Middle frontal gyrus (tissue), 1 donor: Measurements from ENCODE around the gene WDR27.
"Not testable (repeated sequence)": the region's sequence is repeated elsewhere in the genome, so short reads cannot be mapped to it uniquely, and the experiment has no call there.

Experiments
- DNase-seq: peaks from one replicate; pipeline ENCODE4 v3.0.0-alpha.2; 2015; ENCODE audit warnings: low spot score; ENCODE audit errors: extremely low spot score

The WDR27 gene

DNA sequence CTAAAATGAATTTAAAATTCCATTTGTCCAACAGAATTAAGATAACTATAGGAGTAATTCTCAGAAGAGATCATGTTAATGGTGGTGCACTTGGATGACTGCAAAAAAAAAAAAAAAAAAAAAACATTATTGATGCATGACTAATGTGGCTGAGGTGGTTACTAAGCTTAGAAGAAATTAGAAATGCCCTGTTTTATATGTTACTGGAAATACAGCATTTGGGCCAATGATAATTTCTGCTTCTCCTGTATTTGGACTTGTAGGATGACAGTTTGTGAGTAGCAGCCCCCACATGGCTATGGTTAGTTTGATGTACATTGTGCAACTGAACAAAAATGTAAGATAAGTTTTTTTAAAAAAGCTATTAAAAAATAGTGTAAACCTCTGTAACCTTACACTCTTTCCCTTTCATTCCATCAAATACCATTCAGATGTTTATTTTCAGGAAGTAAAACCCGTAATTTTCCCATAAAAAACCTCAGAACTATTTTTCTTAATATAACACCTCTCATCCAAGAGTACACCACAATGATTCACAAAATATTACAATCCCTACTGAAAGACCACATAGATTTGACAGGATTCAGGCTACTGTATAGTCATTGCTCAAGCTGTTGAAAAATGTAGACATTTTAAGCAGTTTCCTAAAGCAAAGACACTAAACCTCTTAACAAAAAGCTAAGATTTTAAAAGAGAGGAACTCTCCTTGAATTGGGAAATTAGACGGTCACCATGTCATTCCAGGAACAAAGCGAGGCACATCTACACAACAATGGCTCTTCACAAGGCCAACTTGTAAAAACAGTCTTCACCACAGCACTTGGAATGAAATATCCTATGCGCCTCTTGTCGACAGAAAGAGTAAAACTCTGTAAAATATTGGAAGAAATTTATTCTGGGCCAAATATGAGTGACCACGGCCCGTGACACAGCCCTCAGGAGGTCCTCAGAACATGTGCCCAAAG lies 83.0 kb downstream of the WDR27 start:
- no peak for DNase-seq

DNA sequence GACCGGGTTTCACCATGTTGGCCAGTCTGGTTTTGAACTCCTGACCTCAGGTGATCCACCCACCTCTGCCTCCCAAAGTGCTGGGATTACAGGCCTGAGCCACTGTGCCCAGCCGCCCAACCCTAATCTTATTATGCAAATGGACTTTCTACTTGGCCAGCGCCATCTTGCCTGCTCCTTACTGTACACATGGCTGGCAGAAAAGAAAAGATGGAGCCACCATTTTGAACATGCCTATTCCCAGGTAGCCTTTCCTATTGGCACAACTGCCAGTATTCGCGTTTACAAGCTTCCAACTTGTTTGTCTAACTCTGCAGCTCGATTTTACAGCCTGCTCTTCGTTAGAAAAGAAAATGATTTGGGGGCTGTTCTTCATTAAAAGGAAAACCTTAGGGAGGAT lies 84.3 kb downstream of the WDR27 start:
- no peak for DNase-seq

DNA sequence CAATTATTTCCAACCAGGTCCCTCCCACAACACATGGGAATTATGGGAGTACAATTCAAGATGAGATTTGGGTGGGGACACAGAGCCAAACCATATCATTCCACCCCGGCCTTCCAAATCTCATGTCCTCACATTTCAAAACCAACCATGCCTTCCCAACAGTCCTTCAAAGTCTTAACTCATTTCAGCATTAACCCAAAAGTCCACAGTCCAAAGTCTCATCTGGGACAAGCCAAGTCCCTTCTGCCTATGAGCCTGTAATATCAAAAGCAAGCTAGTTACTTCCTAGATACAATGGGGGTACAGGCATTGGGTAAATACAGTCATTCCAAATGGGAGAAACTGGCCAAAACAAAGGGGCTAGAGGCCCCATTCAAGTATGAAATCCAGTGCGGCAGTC lies 93.2 kb downstream of the WDR27 start:
- not testable (repeated sequence) for DNase-seq

DNA sequence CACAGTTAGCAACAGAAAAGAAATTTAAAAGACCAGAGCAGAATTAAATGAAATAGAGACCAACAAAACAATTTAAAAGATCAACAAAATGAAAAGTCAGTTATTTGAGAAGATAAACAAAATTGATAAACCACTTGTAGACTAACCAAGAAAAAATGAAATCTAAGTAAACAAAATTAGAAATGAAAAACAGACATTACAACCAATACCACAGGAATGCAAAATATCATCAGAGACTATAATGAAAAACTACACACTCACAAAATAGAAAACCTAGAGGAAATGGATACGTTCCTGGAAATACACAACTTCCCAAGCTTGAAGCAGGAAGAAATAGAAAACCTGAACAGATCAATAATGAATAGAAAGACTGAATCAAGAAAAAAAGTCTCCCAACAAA lies 97.8 kb downstream of the WDR27 start:
- no peak for DNase-seq

DNA sequence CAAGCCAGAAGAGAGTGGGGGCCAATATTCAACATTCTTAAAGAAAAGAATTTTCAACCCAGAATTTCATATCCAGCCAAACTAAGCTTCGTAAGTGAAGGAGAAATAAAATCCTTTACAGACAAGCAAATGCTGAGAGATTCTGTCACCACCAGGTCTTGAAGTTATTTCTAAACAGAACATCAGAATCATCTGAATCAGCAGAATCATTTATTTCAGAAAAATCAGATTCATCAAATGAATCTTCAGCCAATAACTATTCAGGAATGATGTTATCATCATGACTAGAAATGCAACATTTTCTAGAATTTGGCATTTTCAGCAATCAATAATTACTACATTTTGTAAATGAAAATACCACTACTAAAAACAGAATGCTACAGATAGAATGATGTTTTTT lies 100.7 kb downstream of the WDR27 start:
- DNase-seq = not testable (repeated sequence)

DNA sequence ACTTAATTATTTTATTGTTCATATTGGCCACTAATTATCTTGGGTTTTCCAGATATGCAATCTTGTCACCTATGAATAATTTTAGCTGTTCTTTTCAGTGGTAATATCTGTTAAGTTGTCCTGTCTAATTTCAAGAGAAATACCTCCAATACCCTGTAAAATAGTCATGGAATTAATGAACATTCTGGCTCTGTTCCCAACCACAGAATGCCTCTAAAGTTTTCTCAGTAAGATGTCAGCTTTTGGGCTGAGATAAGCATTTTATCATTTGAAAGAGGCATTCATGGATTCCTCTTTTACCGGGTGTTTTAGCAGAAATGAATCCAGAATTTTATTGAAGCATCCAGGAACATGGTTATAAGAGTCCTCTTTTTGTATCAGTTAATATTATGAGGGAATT lies 109.3 kb downstream of the WDR27 start:
- DNase-seq = no peak

DNA sequence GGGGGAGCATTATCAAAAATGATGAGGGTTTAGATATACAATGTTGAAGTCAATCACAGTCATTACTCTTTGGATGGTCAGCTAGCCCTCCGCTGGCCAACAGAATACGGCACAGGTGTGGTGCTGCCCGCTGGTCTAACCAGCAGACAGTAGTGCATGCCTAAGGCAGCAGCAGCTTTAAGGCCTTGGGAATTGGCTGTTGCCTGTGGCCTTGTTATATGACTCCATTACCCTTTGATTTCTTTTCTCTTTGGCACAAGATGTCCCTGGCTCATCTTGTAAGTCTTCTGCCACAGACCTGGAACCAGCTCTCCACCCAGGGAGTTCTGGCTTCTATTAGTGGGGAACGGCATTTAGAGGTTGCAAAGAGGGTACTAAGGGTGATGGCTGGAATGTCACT lies 110.2 kb downstream of the WDR27 start:
- no peak for DNase-seq

DNA sequence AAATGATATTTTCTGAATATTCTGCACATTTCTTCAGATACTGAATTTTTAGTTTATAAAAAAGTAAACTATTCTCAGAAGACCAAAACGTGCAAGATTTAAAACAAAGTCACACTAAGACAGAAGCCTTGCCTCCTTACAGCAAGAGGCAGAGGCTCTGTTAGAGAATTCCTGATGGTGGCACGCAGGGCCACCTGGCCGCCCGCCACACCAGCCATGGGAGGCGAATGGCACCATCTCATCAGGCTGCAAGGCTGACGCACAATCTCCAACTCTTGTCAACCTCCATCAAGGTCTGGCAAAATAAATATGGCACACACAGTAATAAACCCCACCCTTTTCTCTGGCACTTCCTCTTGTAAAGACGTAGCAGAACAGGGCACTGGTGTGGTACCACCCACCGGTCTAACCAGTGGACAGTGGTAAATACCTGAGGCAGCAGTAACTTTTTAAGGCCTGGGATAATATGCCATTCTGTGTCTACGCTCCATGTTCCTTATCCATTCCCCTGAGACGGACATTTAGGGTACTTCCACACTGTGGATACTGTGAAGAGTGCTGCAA lies 111.4 kb downstream of the WDR27 start:
- no peak for DNase-seq

DNA sequence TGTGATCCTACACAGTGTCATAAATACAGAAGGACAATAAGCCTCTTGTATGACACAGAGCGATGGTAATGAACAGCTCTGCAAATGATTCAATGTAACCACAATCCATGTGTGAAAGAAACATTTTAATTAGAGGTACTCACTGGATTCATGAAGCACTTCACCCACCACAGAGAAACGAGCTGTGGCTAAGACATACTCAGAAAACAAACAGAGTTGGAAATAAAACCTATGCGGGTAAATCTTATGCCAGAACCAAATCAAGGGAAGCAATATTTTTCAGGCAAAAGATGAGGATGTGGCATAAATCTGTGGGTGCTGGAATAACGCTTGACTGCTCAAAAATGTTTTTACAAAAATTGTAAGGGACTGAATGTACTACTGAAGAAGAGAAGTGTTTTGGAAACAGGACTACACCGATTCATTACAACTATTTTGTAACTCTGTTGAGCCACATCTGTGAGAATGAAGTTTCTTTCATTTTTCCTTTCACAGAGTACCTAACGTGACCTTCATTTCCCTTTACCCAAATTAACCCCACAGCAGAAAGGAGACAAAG lies 112.1 kb downstream of the WDR27 start:
- no peak for DNase-seq

DNA sequence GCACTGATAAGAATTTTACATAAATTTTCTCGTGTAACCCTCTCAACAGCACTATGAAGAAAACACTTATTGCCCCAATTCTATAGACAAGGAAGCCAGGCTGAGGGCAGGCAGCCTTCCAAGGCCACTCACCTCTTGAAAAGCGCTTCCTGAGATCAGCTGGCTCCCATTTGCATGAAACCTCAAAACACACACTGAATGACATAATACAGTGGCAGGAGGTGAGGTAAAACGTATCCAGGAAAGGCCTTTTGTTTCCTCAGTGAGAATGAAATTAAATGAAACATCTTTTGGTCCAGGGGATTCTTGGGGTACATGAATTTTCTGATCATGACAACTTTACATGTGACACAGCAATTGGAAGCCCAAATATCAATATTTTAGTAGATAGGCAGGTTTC lies 112.5 kb downstream of the WDR27 start:
- no peak for DNase-seq

DNA sequence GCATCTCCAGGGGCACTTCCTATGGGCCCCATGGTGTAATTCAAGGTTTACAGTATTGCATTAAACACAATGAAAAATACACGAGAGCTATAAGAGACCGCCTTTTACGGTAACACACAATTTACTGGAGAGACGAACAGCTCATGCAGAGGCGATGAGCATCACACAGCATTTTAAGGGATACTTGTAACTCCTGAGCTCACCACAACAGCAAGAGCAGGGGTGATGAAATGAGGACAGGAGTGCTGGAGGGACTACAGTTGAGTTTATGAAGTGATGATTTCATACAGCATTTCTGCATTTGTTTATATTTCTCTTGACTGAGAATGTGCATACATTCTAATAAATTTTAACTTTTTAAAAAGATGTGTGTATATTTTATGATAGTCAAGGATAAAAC lies 113.9 kb downstream of the WDR27 start:
- no peak for DNase-seq

DNA sequence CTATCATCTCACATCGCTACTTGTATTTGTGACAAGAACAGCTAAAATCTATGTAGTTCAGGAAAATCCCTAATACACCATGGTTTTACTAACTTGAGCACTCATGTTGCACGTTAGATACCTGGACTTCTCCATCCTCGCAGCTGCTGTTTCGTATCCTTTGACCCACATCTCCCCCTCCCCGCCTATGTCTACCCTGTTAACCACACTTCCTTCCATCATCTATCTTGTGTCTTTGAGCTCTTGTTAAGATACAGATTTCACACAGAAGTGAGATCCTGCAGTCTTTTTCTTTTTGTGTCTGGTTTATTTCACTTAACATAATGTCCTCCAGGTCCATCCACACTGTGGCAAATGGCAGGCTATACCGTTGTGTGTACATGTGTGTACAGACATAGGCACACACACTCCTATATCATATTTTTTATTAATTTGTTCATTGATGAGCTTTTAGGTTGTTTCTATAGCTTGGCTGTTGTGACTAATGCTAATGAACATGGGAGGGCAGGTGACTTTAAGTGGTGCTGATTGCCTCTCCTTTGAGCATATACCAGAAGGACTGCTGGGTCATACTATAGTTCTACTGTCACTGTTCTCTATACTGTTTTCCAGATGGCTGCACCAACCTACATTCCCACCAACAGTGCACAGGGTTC lies 117.8 kb downstream of the WDR27 start:
- DNase-seq = no peak

DNA sequence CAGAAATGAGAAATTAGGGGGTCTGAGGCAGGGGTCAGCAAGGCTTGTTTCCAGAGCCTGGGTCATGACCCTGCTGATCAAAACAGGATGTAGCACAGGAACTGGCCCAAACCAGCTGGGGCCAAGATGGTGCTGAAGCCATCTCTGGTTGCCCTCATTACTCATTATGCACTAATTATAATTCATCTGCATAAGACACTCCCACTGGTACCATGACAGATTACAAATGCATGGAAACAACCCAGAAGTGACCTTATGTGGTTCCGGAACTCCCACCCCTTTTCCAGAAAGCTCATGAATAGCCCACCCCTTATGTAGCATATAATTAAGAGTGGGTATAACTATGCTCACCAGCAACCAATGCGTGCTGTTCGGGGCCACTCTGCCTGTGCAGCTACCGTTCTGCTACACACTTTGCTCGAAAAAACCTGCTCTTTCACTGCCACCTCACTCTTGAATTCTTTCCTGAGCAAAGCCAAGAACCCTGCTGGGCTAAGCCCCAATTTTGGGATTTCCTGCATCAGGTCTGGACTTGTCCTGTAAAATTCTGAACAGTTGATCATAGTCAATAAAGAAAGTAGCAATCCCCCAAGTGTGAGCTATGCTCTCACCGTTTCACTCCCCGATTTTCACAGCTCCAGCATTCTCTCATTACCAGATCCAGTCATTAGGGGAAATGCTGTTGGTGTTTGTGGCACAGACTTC lies 122.3 kb downstream of the WDR27 start:
- DNase-seq = no peak

DNA sequence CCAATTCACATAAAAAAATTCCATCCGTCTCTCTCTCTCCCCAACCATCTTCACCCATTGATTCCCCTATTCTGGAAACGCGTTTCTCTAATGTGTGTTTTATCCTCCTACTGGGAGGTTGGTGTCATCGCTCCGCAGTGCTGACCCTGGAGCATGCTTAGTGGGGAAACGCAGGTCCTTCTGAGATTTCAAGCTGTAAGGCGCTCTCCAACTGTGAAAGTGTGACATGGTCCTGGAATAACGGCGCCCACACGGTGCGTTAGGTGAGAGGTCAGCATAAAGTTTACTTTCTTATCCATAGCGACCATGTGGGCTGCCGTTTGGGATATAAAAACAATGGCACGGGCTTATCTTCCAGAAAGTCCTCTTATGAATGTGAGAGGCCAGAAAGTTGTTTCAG lies 123.9 kb downstream of the WDR27 start:
- no peak for DNase-seq

DNA sequence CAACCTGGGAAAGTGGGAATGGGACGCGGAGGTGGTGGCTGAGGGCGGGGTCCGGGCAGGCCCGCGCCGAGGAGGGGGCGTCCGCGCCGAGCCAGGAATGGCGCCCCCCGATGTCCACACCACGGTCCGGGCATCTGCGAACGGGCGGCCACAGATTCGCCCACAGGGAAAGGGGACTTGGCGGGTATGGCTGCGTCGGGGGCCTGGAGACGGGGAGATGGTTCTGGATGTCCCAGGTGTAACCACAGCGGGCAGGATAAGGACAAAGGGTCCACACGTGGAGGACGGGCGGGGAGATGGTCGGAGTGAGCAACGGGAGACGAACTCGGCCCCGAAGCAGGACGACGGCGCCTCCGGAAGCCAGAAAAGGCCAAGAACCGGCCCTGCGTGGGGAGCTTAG lies 124.6 kb downstream of the WDR27 start:
- no peak for DNase-seq

DNA sequence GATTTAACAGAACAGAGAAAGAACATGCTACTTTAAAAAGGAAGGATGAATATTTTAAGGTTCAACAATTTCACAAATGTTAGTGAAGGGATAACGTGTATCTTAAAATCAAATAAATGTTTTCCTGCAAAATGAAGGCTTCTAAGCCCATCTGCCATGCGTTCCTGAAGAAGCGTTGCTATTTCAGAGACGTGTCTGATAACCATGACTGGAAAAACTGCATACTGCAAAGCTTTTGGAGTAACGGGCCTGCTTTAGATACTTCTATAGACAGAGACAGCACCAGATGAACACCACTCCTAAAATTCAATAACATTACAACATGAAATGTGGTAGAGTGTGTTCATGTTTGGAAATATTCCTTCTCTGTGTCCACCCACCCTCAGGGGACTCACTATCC lies 126.0 kb downstream of the WDR27 start:
- DNase-seq = no peak

DNA sequence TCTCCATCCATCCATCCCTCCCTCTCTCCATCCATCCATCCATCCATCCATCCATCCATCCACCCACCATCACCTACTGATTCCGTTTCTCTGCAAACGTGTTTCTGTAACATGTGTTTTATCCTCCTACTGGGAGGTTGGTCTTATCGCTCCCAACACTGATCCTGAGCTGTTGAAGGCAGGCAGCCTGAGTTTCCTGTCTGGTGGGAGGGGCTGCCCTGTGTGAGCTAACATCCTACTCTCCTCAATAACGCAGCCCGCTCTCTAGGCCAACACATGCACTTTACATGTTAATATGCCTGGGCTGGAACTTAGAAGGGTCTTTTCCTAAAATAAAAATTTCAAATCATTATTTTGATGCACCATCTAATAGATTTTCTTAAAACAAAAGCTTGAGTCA lies 126.5 kb downstream of the WDR27 start:
- DNase-seq = no peak

DNA sequence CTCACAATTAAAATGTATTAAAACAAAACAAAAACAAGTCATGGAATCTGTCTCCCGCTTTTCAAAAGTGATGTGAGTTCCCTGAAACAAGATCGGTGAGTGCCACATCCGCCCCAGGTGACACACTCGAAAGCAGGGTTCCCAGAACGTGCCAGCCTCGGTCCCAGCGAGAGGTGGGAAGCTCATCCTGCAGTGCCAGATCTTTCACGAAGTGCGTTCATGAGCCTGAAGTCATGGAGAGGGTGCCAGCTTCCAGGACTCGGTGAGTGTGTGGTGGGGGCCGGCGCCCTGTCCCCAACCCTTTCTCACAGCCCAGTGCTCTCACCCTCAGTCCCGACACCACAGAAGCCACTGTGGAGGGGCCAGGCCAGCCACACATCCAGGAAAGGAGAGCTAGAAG lies 127.4 kb downstream of the WDR27 start:
- DNase-seq = no peak

DNA sequence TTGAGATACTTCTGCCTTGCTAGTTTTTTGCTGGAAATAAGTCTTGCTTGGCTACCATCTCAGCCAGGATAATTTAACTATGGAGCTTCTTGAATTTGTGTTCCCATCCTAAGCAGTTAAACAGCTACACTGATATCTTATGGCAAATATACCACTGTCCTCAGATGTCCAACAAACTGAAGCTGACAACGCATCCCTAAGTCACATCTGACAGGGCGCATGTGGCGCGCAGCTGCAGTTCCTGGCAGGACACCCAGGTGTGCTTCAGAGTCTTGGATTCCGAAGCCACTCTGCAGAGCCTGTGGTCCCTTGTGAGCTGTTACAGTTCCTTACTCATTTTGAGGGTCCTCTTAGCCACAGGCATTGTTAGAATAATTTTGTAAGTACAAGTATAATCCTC lies 127.9 kb downstream of the WDR27 start:
- DNase-seq = no peak

DNA sequence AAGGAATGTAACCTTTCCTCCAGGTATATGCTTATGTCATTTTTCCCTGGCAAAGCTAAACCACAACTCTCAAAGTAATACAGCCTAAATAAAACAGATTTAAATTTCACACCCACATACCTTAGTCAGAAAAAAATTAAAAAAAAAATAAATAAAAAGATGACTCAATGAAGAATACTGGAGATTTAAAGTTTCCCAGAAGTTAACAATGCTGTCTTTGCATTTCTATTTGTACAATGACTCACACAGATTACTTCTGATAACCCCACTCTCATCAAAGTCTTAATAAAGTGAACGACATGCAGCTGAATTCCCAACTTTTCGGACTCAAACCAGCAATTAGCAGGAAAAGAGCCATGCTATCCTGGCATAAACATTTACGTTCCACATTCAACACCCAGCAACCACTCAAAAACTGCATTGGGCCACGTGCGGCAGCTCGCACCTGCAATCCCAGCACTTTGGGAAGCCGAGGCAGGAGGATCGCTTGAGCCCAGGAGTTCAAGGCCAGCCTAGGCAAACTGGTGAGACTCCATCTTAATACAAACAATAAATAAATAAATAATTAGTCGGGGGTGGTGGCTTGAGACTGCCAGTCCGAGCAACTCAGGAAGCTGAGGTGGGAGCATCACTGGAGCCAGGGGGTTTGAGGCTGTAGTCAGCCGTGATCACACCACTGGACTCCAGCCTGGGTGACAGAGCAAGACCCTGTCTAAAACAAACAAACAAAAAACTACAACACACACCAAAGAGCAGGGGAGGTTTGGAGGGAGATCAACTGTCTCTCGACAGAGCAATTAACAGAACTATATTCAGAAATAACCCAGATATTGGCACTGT lies 130.5 kb downstream of the WDR27 start:
- DNase-seq = no peak
